Liver (tissue), 9 donors: ENCODE results near the gene MOB3B. TPM values are rescaled to one million over a fixed set of nuclear protein-coding genes. Genes with fewer than 3 reads are reported as not detected.

Source experiments
- DNase-seq: peaks from one replicate; pipeline ENCODE4 v3.0.0-alpha.2; 2017; ENCODE audit warnings: low spot score
- H3K27ac ChIP-seq, 2 donors: one replicate each; pipeline ENCODE4 v1.7.0; 2013; ENCODE audit warnings: inconsistent platforms in 2 of 2, low read length in 2 of 2, control low read depth in 1 of 2, low read depth in 1 of 2, mild to moderate bottlenecking in 1 of 2
- H3K27me3 ChIP-seq, 4 donors: one replicate each; pipeline versions ENCODE4 v1.6.1 to v1.7.0; 2013; ENCODE audit warnings: low read length in 3 of 4, inconsistent platforms in 1 of 4, mild to moderate bottlenecking in 1 of 4, moderate library complexity in 1 of 4; ENCODE audit not compliant: control insufficient read depth in 4 of 4, insufficient read depth in 4 of 4
- H3K36me3 ChIP-seq, 4 donors: one replicate each; pipeline versions ENCODE4 v1.6.1 to v1.7.0; 2013; ENCODE audit warnings: low read length in 3 of 4, mild to moderate bottlenecking in 3 of 4, low read depth in 1 of 4, moderate library complexity in 1 of 4; ENCODE audit not compliant: control insufficient read depth in 4 of 4, insufficient read depth in 3 of 4
- H3K4me1 ChIP-seq, 4 donors: one replicate each; pipeline versions ENCODE4 v1.6.1 to v1.7.0; 2013; ENCODE audit warnings: low read length in 3 of 4, mild to moderate bottlenecking in 3 of 4, moderate library complexity in 1 of 4; ENCODE audit not compliant: control insufficient read depth in 4 of 4, insufficient read depth in 4 of 4
- H3K4me3 ChIP-seq, 3 donors: one replicate each; pipeline versions ENCODE4 v1.6.1 to v1.7.0; 2013; ENCODE audit warnings: low read length in 3 of 3, control low read depth in 1 of 3, low read depth in 1 of 3, mild to moderate bottlenecking in 1 of 3
- H3K9ac ChIP-seq, 2 donors: one replicate each; pipeline ENCODE4 v1.7.0; 2013; ENCODE audit warnings: low read length in 2 of 2, mild to moderate bottlenecking in 2 of 2, moderate library complexity in 2 of 2, control low read depth in 1 of 2, low read depth in 1 of 2
- H3K9me3 ChIP-seq, 4 donors: one replicate each; pipeline versions ENCODE4 v1.6.1 to v1.7.0; 2013; ENCODE audit warnings: low read length in 3 of 4; ENCODE audit not compliant: control insufficient read depth in 4 of 4
- ATF3 ChIP-seq: IDR thresholded peaks from 2 replicates; pipeline ENCODE4 v1.6.1; 2016; ENCODE audit warnings: antibody characterized with exemption
- EGR1 ChIP-seq, 2 donors: IDR thresholded peaks; 2 replicates each; pipeline ENCODE4 v1.6.1; 2016 to 2018; ENCODE audit warnings: antibody characterized with exemption in 2 of 2, low read depth in 2 of 2
- FOXA1 ChIP-seq: IDR thresholded peaks from 2 replicates; pipeline ENCODE4 v1.6.1; 2016; ENCODE audit warnings: antibody characterized with exemption
- FOXA2 ChIP-seq: IDR thresholded peaks from 2 replicates; pipeline ENCODE4 v1.6.1; 2016; ENCODE audit warnings: antibody characterized with exemption
- GABPA ChIP-seq, 2 donors: IDR thresholded peaks in 1 of 2; conservative IDR thresholded peaks in 1 of 2; 2 replicates each; pipeline ENCODE4 v1.6.1; 2016; ENCODE audit warnings: antibody characterized with exemption in 2 of 2, mild to moderate bottlenecking in 1 of 2, moderate library complexity in 1 of 2
- HNF4A ChIP-seq, 2 donors: conservative IDR thresholded peaks; 2 replicates each; pipeline ENCODE4 v1.6.1; 2016; ENCODE audit warnings: antibody characterized with exemption in 2 of 2, mild to moderate bottlenecking in 2 of 2
- HNF4G ChIP-seq: IDR thresholded peaks from 2 replicates; pipeline ENCODE4 v1.6.1; 2016; ENCODE audit warnings: antibody characterized with exemption
- JUND ChIP-seq, 2 donors: IDR thresholded peaks; 2 replicates each; pipeline ENCODE4 v1.6.1; 2016; ENCODE audit warnings: antibody characterized with exemption in 2 of 2
- MAX ChIP-seq: IDR thresholded peaks from 2 replicates; pipeline ENCODE4 v1.6.1; 2016; ENCODE audit warnings: antibody characterized with exemption
- NR2F2 ChIP-seq: IDR thresholded peaks from 2 replicates; pipeline ENCODE4 v1.6.1; 2016; ENCODE audit warnings: antibody characterized with exemption
- RAD21 ChIP-seq, 2 donors: IDR thresholded peaks; 2 replicates each; pipeline ENCODE4 v1.6.1; 2016; ENCODE audit warnings: antibody characterized with exemption in 2 of 2, mild to moderate bottlenecking in 2 of 2
- RXRA ChIP-seq, 2 donors: IDR thresholded peaks; 2 replicates each; pipeline ENCODE4 v1.6.1; 2017 to 2018; ENCODE audit warnings: antibody characterized with exemption in 2 of 2, mild to moderate bottlenecking in 1 of 2
- SP1 ChIP-seq: IDR thresholded peaks from 2 replicates; pipeline ENCODE4 v1.6.1; 2018; ENCODE audit warnings: antibody characterized with exemption, mild to moderate bottlenecking
- TAF1 ChIP-seq: conservative IDR thresholded peaks from 2 replicates; pipeline ENCODE4 v1.6.1; 2016; ENCODE audit warnings: antibody characterized with exemption, mild to moderate bottlenecking
- YY1 ChIP-seq: IDR thresholded peaks from 2 replicates; pipeline ENCODE4 v1.6.1; 2016; ENCODE audit warnings: antibody characterized with exemption, mild to moderate bottlenecking
- ZBTB33 ChIP-seq: IDR thresholded peaks from 2 replicates; pipeline ENCODE4 v1.6.1; 2016; ENCODE audit warnings: antibody characterized with exemption
- WGBS: extraction: QIAGEN DNeasy Blood & Tissue Kit; methylation state at CpG from one replicate; pipeline ENCODE4 v1.1.7; 2013; 5-methylcytosine and 5-hydroxymethylcytosine counted together
- polyA plus RNA-seq, 2 donors: library from polyadenylated mRNA; stranded (reverse) in 1 of 2; unstranded in 1 of 2; fragments of 200-250 nt in 1 of 2; fragments of >200 nt in 1 of 2; fragmentation: Nextera tagmentation in 1 of 2; extraction: Ambion mirVana in 1 of 2; gene quantifications; one replicate each; pipeline versions ENCODE4 v1.2.1 to v1.2.3, GENCODE V29; 2013 to 2015
- total RNA-seq, 2 donors: library from RNA; depleted of rRNA; stranded (reverse); fragments of >200 nt; gene quantifications; one replicate each; pipeline ENCODE4 v1.2.3, GENCODE V29; 2014
- TF ChIP-seq, protein P1 (sequence below): fragments of 150-350 bp; IDR thresholded peaks from 2 replicates; pipeline ENCODE4 v1.5.1; 2017; ENCODE audit warnings: improper control_type of control experiment, low read depth, low read length; ENCODE audit not compliant: missing input control
- TF ChIP-seq, protein P2 (sequence below): IDR thresholded peaks from 2 replicates; pipeline ENCODE4 v1.6.1; 2016; ENCODE audit warnings: antibody characterized with exemption, mild to moderate bottlenecking
- donor health status: healthy.
- donor health status: healthy.
- donor health status: healthy.
- donor health status: healthy.
- donor health status: healthy.

The MOB3B gene
- total and polyA plus RNA-seq, 4 donors: 0.36 to 1.1 (median 0.76) TPM

- no peak for TF ChIP-seq ZBTB33
- no peak for TF ChIP-seq GABPA (IDR thresholded peaks at IDR 0.05 in 1 of 2, conservative IDR thresholded peaks at IDR 0.05 in 1 of 2)
Measured at GRCh38 chr9:27470291-27470856, 59.2 kb downstream of the MOB3B start (continued).

GRCh38 chr9:27469550-27469949, 60.1 kb downstream of the MOB3B start:
- no peaks in the 10 kb centered on the region for H3K36me3 ChIP-seq

More at GRCh38 chr9:27469550-27469949, 60.1 kb downstream of the MOB3B start:
- over 99% methylated on average over 3 of the region's 3 CpGs for WGBS
- H3K9me3 ChIP-seq: no peaks in the 10 kb centered on the region
- no peak for DNase-seq
- TF ChIP-seq RXRA (IDR thresholded peaks at IDR 0.05): no peak
- no peak for TF ChIP-seq FOXA1
- no peak for TF ChIP-seq YY1
- TF ChIP-seq EGR1 (IDR thresholded peaks at IDR 0.05; ENCODE audit: low read depth in 2 of 2): no peak
- TF ChIP-seq ZBTB33: no peak
- TF ChIP-seq JUND (IDR thresholded peaks at IDR 0.05): no peak
- no peak for TF ChIP-seq NR2F2
- no peak for TF ChIP-seq FOXA2
- TF ChIP-seq ATF3: no peak
- TF ChIP-seq RAD21 (IDR thresholded peaks at IDR 0.05): no peak
- no peak for TF ChIP-seq HNF4A (conservative IDR thresholded peaks at IDR 0.05)
- TF ChIP-seq, protein P1, sequence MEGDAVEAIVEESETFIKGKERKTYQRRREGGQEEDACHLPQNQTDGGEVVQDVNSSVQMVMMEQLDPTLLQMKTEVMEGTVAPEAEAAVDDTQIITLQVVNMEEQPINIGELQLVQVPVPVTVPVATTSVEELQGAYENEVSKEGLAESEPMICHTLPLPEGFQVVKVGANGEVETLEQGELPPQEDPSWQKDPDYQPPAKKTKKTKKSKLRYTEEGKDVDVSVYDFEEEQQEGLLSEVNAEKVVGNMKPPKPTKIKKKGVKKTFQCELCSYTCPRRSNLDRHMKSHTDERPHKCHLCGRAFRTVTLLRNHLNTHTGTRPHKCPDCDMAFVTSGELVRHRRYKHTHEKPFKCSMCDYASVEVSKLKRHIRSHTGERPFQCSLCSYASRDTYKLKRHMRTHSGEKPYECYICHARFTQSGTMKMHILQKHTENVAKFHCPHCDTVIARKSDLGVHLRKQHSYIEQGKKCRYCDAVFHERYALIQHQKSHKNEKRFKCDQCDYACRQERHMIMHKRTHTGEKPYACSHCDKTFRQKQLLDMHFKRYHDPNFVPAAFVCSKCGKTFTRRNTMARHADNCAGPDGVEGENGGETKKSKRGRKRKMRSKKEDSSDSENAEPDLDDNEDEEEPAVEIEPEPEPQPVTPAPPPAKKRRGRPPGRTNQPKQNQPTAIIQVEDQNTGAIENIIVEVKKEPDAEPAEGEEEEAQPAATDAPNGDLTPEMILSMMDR: no peak
- TF ChIP-seq HNF4G: no peak
- no peak for TF ChIP-seq MAX
- TF ChIP-seq, protein P2, sequence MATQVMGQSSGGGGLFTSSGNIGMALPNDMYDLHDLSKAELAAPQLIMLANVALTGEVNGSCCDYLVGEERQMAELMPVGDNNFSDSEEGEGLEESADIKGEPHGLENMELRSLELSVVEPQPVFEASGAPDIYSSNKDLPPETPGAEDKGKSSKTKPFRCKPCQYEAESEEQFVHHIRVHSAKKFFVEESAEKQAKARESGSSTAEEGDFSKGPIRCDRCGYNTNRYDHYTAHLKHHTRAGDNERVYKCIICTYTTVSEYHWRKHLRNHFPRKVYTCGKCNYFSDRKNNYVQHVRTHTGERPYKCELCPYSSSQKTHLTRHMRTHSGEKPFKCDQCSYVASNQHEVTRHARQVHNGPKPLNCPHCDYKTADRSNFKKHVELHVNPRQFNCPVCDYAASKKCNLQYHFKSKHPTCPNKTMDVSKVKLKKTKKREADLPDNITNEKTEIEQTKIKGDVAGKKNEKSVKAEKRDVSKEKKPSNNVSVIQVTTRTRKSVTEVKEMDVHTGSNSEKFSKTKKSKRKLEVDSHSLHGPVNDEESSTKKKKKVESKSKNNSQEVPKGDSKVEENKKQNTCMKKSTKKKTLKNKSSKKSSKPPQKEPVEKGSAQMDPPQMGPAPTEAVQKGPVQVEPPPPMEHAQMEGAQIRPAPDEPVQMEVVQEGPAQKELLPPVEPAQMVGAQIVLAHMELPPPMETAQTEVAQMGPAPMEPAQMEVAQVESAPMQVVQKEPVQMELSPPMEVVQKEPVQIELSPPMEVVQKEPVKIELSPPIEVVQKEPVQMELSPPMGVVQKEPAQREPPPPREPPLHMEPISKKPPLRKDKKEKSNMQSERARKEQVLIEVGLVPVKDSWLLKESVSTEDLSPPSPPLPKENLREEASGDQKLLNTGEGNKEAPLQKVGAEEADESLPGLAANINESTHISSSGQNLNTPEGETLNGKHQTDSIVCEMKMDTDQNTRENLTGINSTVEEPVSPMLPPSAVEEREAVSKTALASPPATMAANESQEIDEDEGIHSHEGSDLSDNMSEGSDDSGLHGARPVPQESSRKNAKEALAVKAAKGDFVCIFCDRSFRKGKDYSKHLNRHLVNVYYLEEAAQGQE: no peak
- no peak for TF ChIP-seq SP1
- TF ChIP-seq GABPA (IDR thresholded peaks at IDR 0.05 in 1 of 2, conservative IDR thresholded peaks at IDR 0.05 in 1 of 2): no peak
- no peak for TF ChIP-seq TAF1
- H3K4me3 ChIP-seq: no peak overlapping the region
- no peak overlapping the region for H3K27ac ChIP-seq
- H3K4me1 ChIP-seq: no peaks in the 10 kb centered on the region
- no peak overlapping the region for H3K9ac ChIP-seq
- H3K27me3 ChIP-seq: no peaks in the 10 kb centered on the region
